HepG2 (cell line): Measurements from ENCODE around the gene TTLL10. TPM values are rescaled to one million over a fixed set of nuclear protein-coding genes. Genes with fewer than 3 reads are reported as not detected.

ENCODE experiments used
- ATF4 ChIP-seq, 2 experiments: fragments of 450-650 bp in 1 of 2; sonication (generic) in 1 of 2; formaldehyde crosslinking; IDR thresholded peaks; 2 replicates each; pipeline versions ENCODE4 v1.5.0 to v1.8.0; 2020 to 2022; ENCODE audit warnings: mild to moderate bottlenecking in 1 of 2, missing genetic modification reagents in 1 of 2
- DRAP1 ChIP-seq: IDR thresholded peaks from 2 replicates; pipeline ENCODE4 v1.6.1; 2016; ENCODE audit warnings: missing genetic modification reagents, missing compliant biosample characterization
- FIP1L1 ChIP-seq: fragments of 200-400 bp; formaldehyde crosslinking; IDR thresholded peaks from 2 replicates; pipeline ENCODE4 v1.6.1; 2018; ENCODE audit warnings: low read depth, mild to moderate bottlenecking, low read length, moderate library complexity, borderline replicate concordance; ENCODE audit not compliant: insufficient read depth
- GABPB1 ChIP-seq: IDR thresholded peaks from 2 replicates; pipeline ENCODE4 v1.6.1; 2016; ENCODE audit warnings: mild to moderate bottlenecking, missing genetic modification reagents, moderate library complexity, missing compliant biosample characterization
- GATAD1 ChIP-seq: IDR thresholded peaks from 2 replicates; pipeline ENCODE4 v1.6.1; 2016; ENCODE audit warnings: missing genetic modification reagents, missing compliant biosample characterization
- HDAC1 ChIP-seq: sonication (generic); formaldehyde crosslinking; IDR thresholded peaks from 2 replicates; pipeline ENCODE4 v1.5.1; 2020; ENCODE audit warnings: mild to moderate bottlenecking, missing genetic modification reagents
- POLR2G ChIP-seq: fragments of 200-400 bp; formaldehyde crosslinking; IDR thresholded peaks from 2 replicates; pipeline ENCODE4 v1.6.1; 2018; ENCODE audit warnings: mild to moderate bottlenecking, low read depth, low read length, moderate library complexity
- SRF ChIP-seq: IDR thresholded peaks from 2 replicates; pipeline ENCODE4 v1.6.1; 2011; ENCODE audit warnings: mild to moderate bottlenecking, low read depth, low read length, moderate library complexity
- TSC22D2 ChIP-seq: sonication (generic); formaldehyde crosslinking; IDR thresholded peaks from 2 replicates; pipeline ENCODE4 v1.5.1; 2020; ENCODE audit warnings: missing genetic modification reagents, mild to moderate bottlenecking, borderline replicate concordance
- YEATS2 ChIP-seq: sonication (generic); formaldehyde crosslinking; IDR thresholded peaks from 2 replicates; pipeline ENCODE4 v1.4.0; 2020; ENCODE audit warnings: missing genetic modification reagents, borderline replicate concordance
- ZNF3 ChIP-seq: IDR thresholded peaks from 2 replicates; pipeline ENCODE4 v1.7.0; 2017; ENCODE audit warnings: inconsistent platforms
- ZNF746 ChIP-seq: sonication (generic); formaldehyde crosslinking; IDR thresholded peaks from 2 replicates; pipeline ENCODE4 v1.8.0; 2022; ENCODE audit warnings: mild to moderate bottlenecking, missing genetic modification reagents
- polyA plus RNA-seq, 8 experiments: library from polyadenylated mRNA; depleted of rRNA in 3 of 8; stranded (reverse) in 7 of 8; unstranded in 1 of 8; fragments of >200 nt; fragmentation: Illumina TruSeq in 4 of 8; extraction: Trizol in 4 of 8; gene quantifications; 2 replicates each; pipeline versions ENCODE4 v1.2.1 to v1.2.3, GENCODE V29; 2011 to 2016; ENCODE audit warnings: low read depth in 4 of 8, missing spikeins in 1 of 8, mixed read lengths in 1 of 8; ENCODE audit not compliant: insufficient read depth in 1 of 8
- total RNA-seq, 5 experiments: library from RNA; depleted of rRNA; stranded (reverse); fragments of >200 nt; fragmentation: Illumina TruSeq; extraction: Trizol; gene quantifications; 2 replicates each; pipeline ENCODE4 v1.2.3, GENCODE V29; 2016; ENCODE audit warnings: low read depth in 1 of 5
- TF ChIP-seq, protein P1 (sequence below): sonication (generic); formaldehyde crosslinking; IDR thresholded peaks from 2 replicates; pipeline ENCODE4 v1.8.0; 2022; ENCODE audit warnings: missing genetic modification reagents, mild to moderate bottlenecking, moderate library complexity, borderline replicate concordance
- TF ChIP-seq, protein P2 (sequence below): sonication (generic); formaldehyde crosslinking; IDR thresholded peaks from 2 replicates; pipeline ENCODE4 v1.4.0; 2020; ENCODE audit warnings: missing genetic modification reagents
- TF ChIP-seq, protein P3 (sequence below): IDR thresholded peaks from 2 replicates; pipeline ENCODE4 v1.6.1; 2012; ENCODE audit warnings: low read depth, low read length, improper control_type of control experiment

Gene TTLL10
- total and polyA plus RNA-seq, 2 of the 13 experiments (the other 11 are each of a cell fraction or from before 2014, with no cell fraction given): not detected

DNA sequence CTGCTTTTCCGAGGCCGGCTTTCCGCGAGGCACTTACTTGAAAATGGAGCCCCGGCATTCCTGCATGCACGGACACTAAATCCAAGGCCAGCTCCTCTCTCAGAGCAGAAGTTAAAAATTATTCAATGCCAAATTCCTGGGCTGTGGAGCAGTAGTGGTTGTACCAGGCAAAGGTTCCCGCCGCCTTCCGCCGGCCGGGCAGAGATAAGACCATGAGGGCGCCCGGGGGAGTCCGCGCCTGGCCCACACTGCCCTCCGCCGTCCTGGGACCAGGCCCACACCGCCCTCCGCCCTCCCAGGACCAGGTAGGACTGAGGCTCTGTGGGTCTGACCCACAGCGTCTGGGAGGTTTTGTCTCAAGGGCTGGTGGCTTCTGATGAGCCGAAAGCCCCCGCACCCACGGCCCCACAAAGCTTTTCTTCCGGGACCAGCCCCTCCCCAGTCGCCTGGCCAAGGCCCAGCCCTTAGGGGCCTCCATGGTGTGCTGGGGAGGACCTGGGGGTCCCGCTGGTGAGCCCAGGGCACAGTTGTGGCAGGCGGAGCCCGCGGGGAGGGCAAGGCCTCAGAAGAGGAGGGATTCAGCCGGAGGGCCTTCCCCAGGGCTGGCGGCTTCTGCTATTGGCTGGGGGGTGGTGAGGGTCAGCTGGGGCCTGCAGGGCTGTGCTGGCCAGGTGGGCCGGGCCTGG, 45.1 kb upstream of the TTLL10 start (continued):
- TF ChIP-seq, protein P1, sequence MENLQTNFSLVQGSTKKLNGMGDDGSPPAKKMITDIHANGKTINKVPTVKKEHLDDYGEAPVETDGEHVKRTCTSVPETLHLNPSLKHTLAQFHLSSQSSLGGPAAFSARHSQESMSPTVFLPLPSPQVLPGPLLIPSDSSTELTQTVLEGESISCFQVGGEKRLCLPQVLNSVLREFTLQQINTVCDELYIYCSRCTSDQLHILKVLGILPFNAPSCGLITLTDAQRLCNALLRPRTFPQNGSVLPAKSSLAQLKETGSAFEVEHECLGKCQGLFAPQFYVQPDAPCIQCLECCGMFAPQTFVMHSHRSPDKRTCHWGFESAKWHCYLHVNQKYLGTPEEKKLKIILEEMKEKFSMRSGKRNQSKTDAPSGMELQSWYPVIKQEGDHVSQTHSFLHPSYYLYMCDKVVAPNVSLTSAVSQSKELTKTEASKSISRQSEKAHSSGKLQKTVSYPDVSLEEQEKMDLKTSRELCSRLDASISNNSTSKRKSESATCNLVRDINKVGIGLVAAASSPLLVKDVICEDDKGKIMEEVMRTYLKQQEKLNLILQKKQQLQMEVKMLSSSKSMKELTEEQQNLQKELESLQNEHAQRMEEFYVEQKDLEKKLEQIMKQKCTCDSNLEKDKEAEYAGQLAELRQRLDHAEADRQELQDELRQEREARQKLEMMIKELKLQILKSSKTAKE: peak; percentile 29; the same call in 1 of the 2 replicates
- TF ChIP-seq GABPB1 (CRISPR knock-in tag): peak; percentile 57; the same call in 1 of the 2 replicates
- 0 out of 2 replicates have a peak, but pooled peaks have one; percentile 20 for TF ChIP-seq GATAD1 (CRISPR knock-in tag)
- peak; percentile 57; the same call in 1 of the 2 replicates for TF ChIP-seq DRAP1 (CRISPR knock-in tag)
- TF ChIP-seq, protein P2, sequence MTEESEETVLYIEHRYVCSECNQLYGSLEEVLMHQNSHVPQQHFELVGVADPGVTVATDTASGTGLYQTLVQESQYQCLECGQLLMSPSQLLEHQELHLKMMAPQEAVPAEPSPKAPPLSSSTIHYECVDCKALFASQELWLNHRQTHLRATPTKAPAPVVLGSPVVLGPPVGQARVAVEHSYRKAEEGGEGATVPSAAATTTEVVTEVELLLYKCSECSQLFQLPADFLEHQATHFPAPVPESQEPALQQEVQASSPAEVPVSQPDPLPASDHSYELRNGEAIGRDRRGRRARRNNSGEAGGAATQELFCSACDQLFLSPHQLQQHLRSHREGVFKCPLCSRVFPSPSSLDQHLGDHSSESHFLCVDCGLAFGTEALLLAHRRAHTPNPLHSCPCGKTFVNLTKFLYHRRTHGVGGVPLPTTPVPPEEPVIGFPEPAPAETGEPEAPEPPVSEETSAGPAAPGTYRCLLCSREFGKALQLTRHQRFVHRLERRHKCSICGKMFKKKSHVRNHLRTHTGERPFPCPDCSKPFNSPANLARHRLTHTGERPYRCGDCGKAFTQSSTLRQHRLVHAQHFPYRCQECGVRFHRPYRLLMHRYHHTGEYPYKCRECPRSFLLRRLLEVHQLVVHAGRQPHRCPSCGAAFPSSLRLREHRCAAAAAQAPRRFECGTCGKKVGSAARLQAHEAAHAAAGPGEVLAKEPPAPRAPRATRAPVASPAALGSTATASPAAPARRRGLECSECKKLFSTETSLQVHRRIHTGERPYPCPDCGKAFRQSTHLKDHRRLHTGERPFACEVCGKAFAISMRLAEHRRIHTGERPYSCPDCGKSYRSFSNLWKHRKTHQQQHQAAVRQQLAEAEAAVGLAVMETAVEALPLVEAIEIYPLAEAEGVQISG (CRISPR knock-in tag): peak; percentile 35; the same call in 1 of the 2 replicates
- TF ChIP-seq ZNF3 (CRISPR knock-in tag): peak; percentile 41; the same call in 1 of the 2 replicates
- TF ChIP-seq TSC22D2 (CRISPR knock-in tag): no peak
- TF ChIP-seq ATF4 (CRISPR knock-in tag; IDR thresholded peaks at IDR 0.05): peak in 1 of 2 experiments; percentile 41; a peak in 1 of 4 replicates
- TF ChIP-seq YEATS2 (CRISPR knock-in tag): peak; percentile 53; the same call in 1 of the 2 replicates
- TF ChIP-seq SRF: no peak
- TF ChIP-seq, protein P3, sequence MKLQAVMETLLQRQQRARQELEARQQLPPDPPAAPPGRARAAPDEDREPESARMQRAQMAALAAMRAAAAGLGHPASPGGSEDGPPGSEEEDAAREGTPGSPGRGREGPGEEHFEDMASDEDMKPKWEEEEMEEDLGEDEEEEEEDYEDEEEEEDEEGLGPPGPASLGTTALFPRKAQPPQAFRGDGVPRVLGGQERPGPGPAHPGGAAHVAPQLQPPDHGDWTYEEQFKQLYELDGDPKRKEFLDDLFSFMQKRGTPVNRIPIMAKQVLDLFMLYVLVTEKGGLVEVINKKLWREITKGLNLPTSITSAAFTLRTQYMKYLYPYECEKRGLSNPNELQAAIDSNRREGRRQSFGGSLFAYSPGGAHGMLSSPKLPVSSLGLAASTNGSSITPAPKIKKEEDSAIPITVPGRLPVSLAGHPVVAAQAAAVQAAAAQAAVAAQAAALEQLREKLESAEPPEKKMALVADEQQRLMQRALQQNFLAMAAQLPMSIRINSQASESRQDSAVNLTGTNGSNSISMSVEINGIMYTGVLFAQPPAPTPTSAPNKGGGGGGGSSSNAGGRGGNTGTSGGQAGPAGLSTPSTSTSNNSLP: no peak
- TF ChIP-seq POLR2G: peak; percentile 49; the same call in 1 of the 2 replicates
- TF ChIP-seq HDAC1: peak; percentile 44
- 0 out of 2 replicates have a peak, but pooled peaks have one; percentile 25 for TF ChIP-seq ZNF746 (CRISPR knock-in tag)
- no peak for TF ChIP-seq FIP1L1
